HCT116 (cell line): ENCODE results near the gene PSMD12. TPM values are rescaled to one million over a fixed set of nuclear protein-coding genes. Genes with fewer than 3 reads are reported as not detected.
A peak's percentile ranks its signal among the peaks of the same experiment; 100 is the strongest.

Source experiments
- CBX3 ChIP-seq: IDR thresholded peaks from 2 replicates; pipeline ENCODE4 v1.6.1; 2012; ENCODE audit warnings: low read depth
- CEBPB ChIP-seq: IDR thresholded peaks from 2 replicates; pipeline ENCODE4 v1.6.1; 2012; ENCODE audit warnings: low read depth
- EZH2 ChIP-seq: fragments of 200-600 bp; sonication (generic); IDR thresholded peaks from 2 replicates; pipeline ENCODE4 v1.6.1; 2017; ENCODE audit warnings: antibody characterized with exemption, mixed run types
- FOSL1 ChIP-seq: IDR thresholded peaks from 2 replicates; pipeline ENCODE4 v1.6.1; 2012; ENCODE audit warnings: low read depth
- JUND ChIP-seq: IDR thresholded peaks from 2 replicates; pipeline ENCODE4 v1.6.1; 2012
- POLR2A ChIP-seq: IDR thresholded peaks from 2 replicates; pipeline ENCODE4 v1.7.0; 2011; ENCODE audit warnings: borderline replicate concordance; ENCODE audit not compliant: insufficient read depth, insufficient read length; ENCODE audit errors: extremely low read depth
- RAD21 ChIP-seq: IDR thresholded peaks from 2 replicates; pipeline ENCODE4 v1.6.1; 2012; ENCODE audit warnings: low read depth, mild to moderate bottlenecking
- SP1 ChIP-seq: IDR thresholded peaks from 2 replicates; pipeline ENCODE4 v1.6.1; 2012; ENCODE audit warnings: low read depth
- total RNA-seq: library from RNA; stranded (reverse); gene quantifications from one replicate; pipeline ENCODE4 v1.2.1, GENCODE V29; 2021; ENCODE audit not compliant: unreplicated experiment
- TF ChIP-seq, protein P1 (sequence below): IDR thresholded peaks from 2 replicates; pipeline ENCODE4 v1.6.1; 2012; ENCODE audit warnings: low read depth
- TF ChIP-seq, protein P2 (sequence below): IDR thresholded peaks from 2 replicates; pipeline ENCODE4 v1.6.1; 2012

The PSMD12 gene
- total RNA-seq, 1 experiment from 2014 or later, result 115 TPM

DNA sequence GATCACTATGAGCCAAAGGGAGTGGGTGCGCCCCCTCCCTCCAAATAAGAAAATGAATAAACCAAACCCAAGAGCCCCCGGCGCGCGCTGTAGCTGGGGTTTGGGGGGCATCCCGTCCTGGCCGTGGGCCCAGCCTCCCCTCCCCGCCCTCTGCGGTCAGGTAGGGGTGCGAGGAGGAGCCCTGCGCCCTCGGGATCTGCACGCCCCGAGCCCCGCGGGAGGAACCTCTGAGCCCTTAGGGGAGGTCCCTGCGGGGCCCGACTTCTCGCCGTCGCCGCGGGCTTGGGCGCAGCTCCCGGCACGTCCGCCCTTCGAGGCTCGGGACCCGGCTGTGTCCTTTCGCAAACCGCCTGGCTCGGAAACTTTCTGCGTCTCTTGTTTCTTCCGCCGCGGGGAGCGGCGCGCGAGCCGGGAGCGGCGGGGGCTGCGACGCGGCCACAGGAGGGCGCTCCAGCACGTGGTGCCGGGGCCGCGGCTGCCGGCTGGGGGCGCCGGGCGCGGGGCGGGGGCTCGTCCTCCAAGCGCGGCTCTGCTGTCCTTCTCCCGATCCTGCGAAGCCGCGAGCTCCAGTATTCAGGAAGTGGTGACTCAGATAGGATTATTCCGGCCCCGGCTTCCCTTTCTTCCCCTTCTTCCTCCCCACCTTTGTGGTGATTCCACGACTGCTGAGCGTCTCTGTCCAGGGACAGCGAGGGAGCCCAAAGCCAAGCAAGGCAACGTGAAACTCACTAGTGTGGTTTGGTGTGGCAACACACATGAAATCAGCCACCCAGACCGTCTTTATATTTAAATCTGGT, 12.3 kb upstream of the PSMD12 start (continued):
- peak; percentile 60 for TF ChIP-seq CBX3
- TF ChIP-seq, protein P1, sequence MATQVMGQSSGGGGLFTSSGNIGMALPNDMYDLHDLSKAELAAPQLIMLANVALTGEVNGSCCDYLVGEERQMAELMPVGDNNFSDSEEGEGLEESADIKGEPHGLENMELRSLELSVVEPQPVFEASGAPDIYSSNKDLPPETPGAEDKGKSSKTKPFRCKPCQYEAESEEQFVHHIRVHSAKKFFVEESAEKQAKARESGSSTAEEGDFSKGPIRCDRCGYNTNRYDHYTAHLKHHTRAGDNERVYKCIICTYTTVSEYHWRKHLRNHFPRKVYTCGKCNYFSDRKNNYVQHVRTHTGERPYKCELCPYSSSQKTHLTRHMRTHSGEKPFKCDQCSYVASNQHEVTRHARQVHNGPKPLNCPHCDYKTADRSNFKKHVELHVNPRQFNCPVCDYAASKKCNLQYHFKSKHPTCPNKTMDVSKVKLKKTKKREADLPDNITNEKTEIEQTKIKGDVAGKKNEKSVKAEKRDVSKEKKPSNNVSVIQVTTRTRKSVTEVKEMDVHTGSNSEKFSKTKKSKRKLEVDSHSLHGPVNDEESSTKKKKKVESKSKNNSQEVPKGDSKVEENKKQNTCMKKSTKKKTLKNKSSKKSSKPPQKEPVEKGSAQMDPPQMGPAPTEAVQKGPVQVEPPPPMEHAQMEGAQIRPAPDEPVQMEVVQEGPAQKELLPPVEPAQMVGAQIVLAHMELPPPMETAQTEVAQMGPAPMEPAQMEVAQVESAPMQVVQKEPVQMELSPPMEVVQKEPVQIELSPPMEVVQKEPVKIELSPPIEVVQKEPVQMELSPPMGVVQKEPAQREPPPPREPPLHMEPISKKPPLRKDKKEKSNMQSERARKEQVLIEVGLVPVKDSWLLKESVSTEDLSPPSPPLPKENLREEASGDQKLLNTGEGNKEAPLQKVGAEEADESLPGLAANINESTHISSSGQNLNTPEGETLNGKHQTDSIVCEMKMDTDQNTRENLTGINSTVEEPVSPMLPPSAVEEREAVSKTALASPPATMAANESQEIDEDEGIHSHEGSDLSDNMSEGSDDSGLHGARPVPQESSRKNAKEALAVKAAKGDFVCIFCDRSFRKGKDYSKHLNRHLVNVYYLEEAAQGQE, result no peak
- TF ChIP-seq FOSL1, result peak; percentile 51
- TF ChIP-seq, protein P2, sequence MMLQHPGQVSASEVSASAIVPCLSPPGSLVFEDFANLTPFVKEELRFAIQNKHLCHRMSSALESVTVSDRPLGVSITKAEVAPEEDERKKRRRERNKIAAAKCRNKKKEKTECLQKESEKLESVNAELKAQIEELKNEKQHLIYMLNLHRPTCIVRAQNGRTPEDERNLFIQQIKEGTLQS, result no peak
- 0 out of 2 replicates have a peak, but pooled peaks have one; percentile 41 for TF ChIP-seq SP1
- peak; percentile 58 for TF ChIP-seq JUND
- TF ChIP-seq CEBPB, result no peak
- no peak for TF ChIP-seq POLR2A
- TF ChIP-seq EZH2, result no peak
- peak; percentile 72 for TF ChIP-seq RAD21
